Renal cortex interstitium (tissue), 11 donors: ENCODE data around the gene LGALS7B. TPM values are rescaled to one million over a fixed set of nuclear protein-coding genes. Genes with fewer than 3 reads are reported as not detected.

Experiments used
- DNase-seq, 11 donors: peaks; one replicate each; pipeline ENCODE4 v3.0.0-alpha.2; 2013; ENCODE audit warnings: low read depth in 9 of 11, low spot score in 4 of 11; ENCODE audit errors: extremely low read depth in 1 of 11
- polyA plus RNA-seq, 3 donors: library from polyadenylated mRNA; unstranded; fragments of 120-200 nt; gene quantifications; one replicate each; pipeline ENCODE4 v1.2.1, GENCODE V29; 2013; ENCODE audit not compliant: insufficient read length in 3 of 3

The LGALS7B gene
- polyA plus RNA-seq, 3 donors = 0.57 to 2.5 TPM; not detected in 1

GRCh38 chr19:38836159-38836982 lies 47.4 kb downstream of the LGALS7B start:
- no peak for DNase-seq

GRCh38 chr19:38836983-38837626 lies 48.1 kb downstream of the LGALS7B start:
- DNase-seq = no peak

GRCh38 chr19:38837656-38838121 lies 48.7 kb downstream of the LGALS7B start:
- no peak for DNase-seq

GRCh38 chr19:38838208-38838985 lies 49.4 kb downstream of the LGALS7B start:
- DNase-seq = no peak

- no peak for DNase-seq
Observed at GRCh38 chr19:38838986-38839761, 50.2 kb downstream of the LGALS7B start.

- DNase-seq = no peak
Observed at GRCh38 chr19:38839816-38840582, 51.0 kb downstream of the LGALS7B start.

GRCh38 chr19:38840583-38840968 lies 51.6 kb downstream of the LGALS7B start:
- DNase-seq = no peak

Other genes starting within 250 kb of the LGALS7B start
- 1 to 10 TPM; 2.3 to 4.2 (median 3.9) TPM for gene MAP4K1, start 171.2 kb upstream of the LGALS7B start, polyA plus RNA-seq
- 100 to 1,000 TPM; 314 to 356 (median 326) TPM for gene EIF3K, start 170.0 kb upstream of the LGALS7B start, polyA plus RNA-seq
- 100 to 1,000 TPM; 628 to 762 (median 713) TPM for gene ACTN4, start 141.6 kb upstream of the LGALS7B start, polyA plus RNA-seq
- 10 to 100 TPM in 1 of 3 donors, 1 to 10 TPM in 2; 7.8 to 17.4 (median 9.7) TPM for gene CAPN12, start 44.7 kb upstream of the LGALS7B start, polyA plus RNA-seq
- 1 to 10 TPM in 1 of 3 donors, under 1 TPM in 1, not detected in 1; 1.00 to 2.1 TPM for gene LGALS7, start 15.7 kb upstream of the LGALS7B start, polyA plus RNA-seq
- 1 to 10 TPM; 1.4 to 2.9 (median 2.0) TPM for gene LGALS4, start 23.7 kb downstream of the LGALS7B start, polyA plus RNA-seq
- 100 to 1,000 TPM; 136 to 158 (median 147) TPM for gene ECH1, start 42.6 kb downstream of the LGALS7B start, polyA plus RNA-seq
- gene HNRNPL, start 60.8 kb downstream of the LGALS7B start, polyA plus RNA-seq = 100 to 1,000 TPM; 449 to 563 (median 527) TPM
- gene RINL, start 89.1 kb downstream of the LGALS7B start, polyA plus RNA-seq = 1 to 10 TPM; 6.0 to 8.9 (median 7.8) TPM
- 10 to 100 TPM; 37.1 to 48.7 (median 42.1) TPM for gene SIRT2, start 110.4 kb downstream of the LGALS7B start, polyA plus RNA-seq
- 10 to 100 TPM in 2 of 3 donors, 1 to 10 TPM in 1; 6.4 to 11.0 (median 10.4) TPM for gene NFKBIB, start 110.8 kb downstream of the LGALS7B start, polyA plus RNA-seq
- 1 to 10 TPM in 1 of 3 donors, under 1 TPM in 2; 0.57 to 1.1 (median 0.65) TPM for gene CCER2, start 123.0 kb downstream of the LGALS7B start, polyA plus RNA-seq
- 10 to 100 TPM; 43.2 to 56.0 (median 50.9) TPM for gene SARS2, start 141.6 kb downstream of the LGALS7B start, polyA plus RNA-seq
- gene MRPS12, start 141.7 kb downstream of the LGALS7B start, polyA plus RNA-seq = 10 to 100 TPM; 15.2 to 27.4 (median 26.5) TPM
- gene FBXO17, start 186.5 kb downstream of the LGALS7B start, polyA plus RNA-seq = 10 to 100 TPM; 69.5 to 93.4 (median 71.4) TPM
- 1 to 10 TPM; 7.1 to 8.7 (median 7.2) TPM for gene FBXO27, start 243.3 kb downstream of the LGALS7B start, polyA plus RNA-seq